ENCODE results near the gene MBLAC1. TPM values are rescaled to one million over a fixed set of nuclear protein-coding genes. Genes with fewer than 3 reads are reported as not detected.

Gene MBLAC1
- total RNA-seq, 1 experiment from 2014 or later: 5.2 TPM

GRCh38 chr7:100099452-100099851, 27.3 kb upstream of the MBLAC1 start:
- ATAC-seq: no peak
- POLR2A ChIA-PET: no interaction called here
- in situ Hi-C loops (cut with HindIII; ENCODE audit: low pct_unique_long_range_greater_than_20kb, low sequenced_read_pairs): no loop called here
- no peaks in the 10 kb centered on the region for H3K9me3 ChIP-seq (ENCODE audit: control insufficient read depth, insufficient read depth, low read depth, low read length)
- H3K4me3 ChIP-seq (ENCODE audit: low read depth in 2 of 2, low read length in 2 of 2): peak overlapping the region; percentile 82 to 89
- BruUV-seq (replicated peaks): no TSS peak
- no peak for TF ChIP-seq POLR2AphosphoS5 (IDR thresholded peaks at IDR 0.05; ENCODE audit: low read depth, low read length)
- no peak for TF ChIP-seq CTCF (IDR thresholded peaks at IDR 0.05)
- TF ChIP-seq REST (IDR thresholded peaks at IDR 0.05; ENCODE audit: insufficient read depth in 1 of 2, low read depth in 2 of 2, low read length in 1 of 2): no peak
- TF ChIP-seq SIN3A (IDR thresholded peaks at IDR 0.05; ENCODE audit: borderline replicate concordance, insufficient read depth, low read depth, low read length): no peak
- TF ChIP-seq TCF7L2 (IDR thresholded peaks at IDR 0.05; ENCODE audit: low read depth, low read length): no peak
- intact Hi-C loops (cut with micrococcal nuclease; ENCODE audit: unreplicated experiment): no loop called here
- no peaks in the 10 kb centered on the region for H3K27me3 ChIP-seq (ENCODE audit: control insufficient read depth, insufficient read depth, low read length)
- H3K36me3 ChIP-seq (ENCODE audit: control insufficient read depth, insufficient read depth, low read length): peaks cover 49% of the 10 kb centered on the region
- CTCF ChIA-PET: no interaction called here
- H3K4me1 ChIP-seq (ENCODE audit: control insufficient read depth, insufficient read depth, low read length): peaks cover 21% of the 10 kb centered on the region
- no peak for DNase-seq (ENCODE audit: low read depth, low spot score)
- peak overlapping the region; percentile 93 for H3K27ac ChIP-seq (ENCODE audit: low read length)

GRCh38 chr7:100100420-100101015, 26.2 kb upstream of the MBLAC1 start:
- peaks cover 38% of the 10 kb centered on the region for H3K36me3 ChIP-seq (ENCODE audit: control insufficient read depth, insufficient read depth, low read length)
- ChIA-PET CTCF (interaction anchor here (1.3 kb wide), 1 partner anchor 29 kb away, joined by 4 read pairs; no protein-coding TSS in a partner anchor), POLR2A (interaction anchor here (0.6 to 1.5 kb wide), 9 partner anchors 12 to 596 kb away, joined by 4 to 17 read pairs (median 9); partner anchors contain the start of genes COPS6, MBLAC1 and ZKSCAN5)
- H3K4me3 ChIP-seq (ENCODE audit: low read depth in 2 of 2, low read length in 2 of 2): peak overlapping the region; percentile 82 to 89
- TF ChIP-seq TCF7L2 (IDR thresholded peaks at IDR 0.05; ENCODE audit: low read depth, low read length): peak; percentile 65; the same call in 1 of the 2 replicates
- no peak for TF ChIP-seq CTCF (IDR thresholded peaks at IDR 0.05)
- peak; percentile 74 for TF ChIP-seq POLR2AphosphoS5 (IDR thresholded peaks at IDR 0.05; ENCODE audit: low read depth, low read length)
- no peak for TF ChIP-seq REST (IDR thresholded peaks at IDR 0.05; ENCODE audit: insufficient read depth in 1 of 2, low read depth in 2 of 2, low read length in 1 of 2)
- TF ChIP-seq SIN3A (IDR thresholded peaks at IDR 0.05; ENCODE audit: borderline replicate concordance, insufficient read depth, low read depth, low read length): peak; percentile 99
- peak overlapping the region; percentile 93 for H3K27ac ChIP-seq (ENCODE audit: low read length)
- peaks cover 20% of the 10 kb centered on the region for H3K4me1 ChIP-seq (ENCODE audit: control insufficient read depth, insufficient read depth, low read length)
- ATAC-seq (peak; percentile 86), DNase-seq (ENCODE audit: low read depth, low spot score) (peak; percentile 83)
- in situ Hi-C loops (cut with HindIII; ENCODE audit: low pct_unique_long_range_greater_than_20kb, low sequenced_read_pairs) (no loop called here), intact Hi-C loops (cut with micrococcal nuclease; ENCODE audit: unreplicated experiment) (no loop called here)
- no TSS peak for BruUV-seq (replicated peaks)
- no peaks in the 10 kb centered on the region for H3K9me3 ChIP-seq (ENCODE audit: control insufficient read depth, insufficient read depth, low read depth, low read length)
- H3K27me3 ChIP-seq (ENCODE audit: control insufficient read depth, insufficient read depth, low read length): no peaks in the 10 kb centered on the region

All from Panc1 (cell line).